Measurements from ENCODE around the gene ZKSCAN1. TPM values are rescaled to one million over a fixed set of nuclear protein-coding genes. Genes with fewer than 3 reads are reported as not detected.

ZKSCAN1 gene
- total RNA-seq, 2 experiments from 2014 or later, result 49.1 to 50.6 TPM

- H3K27ac Mint-ChIP-seq, result no peak overlapping the region
- H3K36me3 Mint-ChIP-seq, result peaks cover 42% of the 10 kb centered on the region
- no peaks in the 10 kb centered on the region for H3K4me1 Mint-ChIP-seq (ENCODE audit: low read depth)
- H3K9me3 Mint-ChIP-seq, result peaks cover 24% of the 10 kb centered on the region
- CTCF ChIA-PET, result interaction anchor here (0.9 kb wide), 1 partner anchor 12 kb away, joined by 3 read pairs; no protein-coding TSS in a partner anchor
- H3K4me3 Mint-ChIP-seq, result no peak overlapping the region
- intact Hi-C loops (cut with micrococcal nuclease), result no loop called here
- no peaks in the 10 kb centered on the region for H3K27me3 Mint-ChIP-seq
- no peak for DNase-seq
- POLR2A ChIA-PET, result no interaction called here
These were observed 51.6 kb downstream of the ZKSCAN1 start for GRCh38 chr7:100066953-100067352.

GRCh38 chr7:100069991-100070390 is 54.6 kb downstream of the ZKSCAN1 start:
- Mint-ChIP-seq H3K27me3 (no peaks in the 10 kb centered on the region), H3K9me3 (peaks cover 37% of the 10 kb centered on the region), H3K4me3 (no peak overlapping the region), H3K36me3 (peaks cover 60% of the 10 kb centered on the region), H3K27ac (peak overlapping the region; percentile 33), H3K4me1 (ENCODE audit: low read depth) (no peaks in the 10 kb centered on the region)
- no peak for DNase-seq
- ChIA-PET POLR2A (interaction anchor here (1.1 kb wide), 1 partner anchor 32 kb away, joined by 5 read pairs; the partner anchor contains the start of gene AP4M1), CTCF (no interaction called here)
- intact Hi-C loops (cut with micrococcal nuclease), result no loop called here

GRCh38 chr7:100071018-100071723 is 55.8 kb downstream of the ZKSCAN1 start:
- intact Hi-C loops (cut with micrococcal nuclease), result no loop called here
- DNase-seq, result no peak
- CTCF ChIA-PET, result interaction anchor here (0.9 to 1.1 kb wide), 2 partner anchors 61 to 77 kb away, joined by 3 read pairs; no protein-coding TSS in a partner anchor
- POLR2A ChIA-PET, result interaction anchor here (1.1 to 1.3 kb wide), 2 partner anchors 19 to 31 kb away, joined by 5 to 9 read pairs; partner anchors contain the start of gene AP4M1
- Mint-ChIP-seq H3K4me1 (ENCODE audit: low read depth) (no peaks in the 10 kb centered on the region), H3K4me3 (no peak overlapping the region), H3K27ac (no peak overlapping the region), H3K36me3 (peaks cover 65% of the 10 kb centered on the region), H3K27me3 (no peaks in the 10 kb centered on the region), H3K9me3 (peaks cover 37% of the 10 kb centered on the region)

GRCh38 chr7:100072462-100072861 is 57.1 kb downstream of the ZKSCAN1 start:
- peaks cover 75% of the 10 kb centered on the region for H3K36me3 Mint-ChIP-seq
- H3K27me3 Mint-ChIP-seq, result no peaks in the 10 kb centered on the region
- CTCF ChIA-PET, result no interaction called here

GRCh38 chr7:100074841-100075240 is 59.4 kb downstream of the ZKSCAN1 start:
- Mint-ChIP-seq H3K4me1 (ENCODE audit: low read depth) (peaks cover 10% of the 10 kb centered on the region), H3K36me3 (peaks cover 75% of the 10 kb centered on the region), H3K9me3 (peaks cover 33% of the 10 kb centered on the region), H3K27ac (no peak overlapping the region), H3K27me3 (no peaks in the 10 kb centered on the region), H3K4me3 (no peak overlapping the region)
- CTCF ChIA-PET, result interaction anchor here (0.6 to 1.0 kb wide), 2 partner anchors 20 to 83 kb away, joined by 3 to 5 read pairs; no protein-coding TSS in a partner anchor
- intact Hi-C loops (cut with micrococcal nuclease), result no loop called here
- POLR2A ChIA-PET, result no interaction called here
- DNase-seq, result no peak

More at GRCh38 chr7:100072462-100072861, 57.1 kb downstream of the ZKSCAN1 start:
- no peak overlapping the region for H3K4me3 Mint-ChIP-seq
- intact Hi-C loops (cut with micrococcal nuclease), result no loop called here
- DNase-seq, result no peak
- no peaks in the 10 kb centered on the region for H3K4me1 Mint-ChIP-seq (ENCODE audit: low read depth)
- H3K9me3 Mint-ChIP-seq, result peaks cover 37% of the 10 kb centered on the region
- POLR2A ChIA-PET, result interaction anchor here (0.7 to 1.3 kb wide), 2 partner anchors 9 to 18 kb away, joined by 3 to 9 read pairs; no protein-coding TSS in a partner anchor
- H3K27ac Mint-ChIP-seq, result no peak overlapping the region

- no peak overlapping the region for H3K4me3 Mint-ChIP-seq
- intact Hi-C loops (cut with micrococcal nuclease), result no loop called here
- DNase-seq, result no peak
- CTCF ChIA-PET, result interaction anchor here (0.6 to 1.0 kb wide), 2 partner anchors 84 to 621 kb away, joined by 4 to 5 read pairs; no protein-coding TSS in a partner anchor
- H3K27ac Mint-ChIP-seq, result no peak overlapping the region
- peaks cover 69% of the 10 kb centered on the region for H3K36me3 Mint-ChIP-seq
- H3K9me3 Mint-ChIP-seq, result peaks cover 29% of the 10 kb centered on the region
- H3K27me3 Mint-ChIP-seq, result no peaks in the 10 kb centered on the region
- H3K4me1 Mint-ChIP-seq (ENCODE audit: low read depth), result peaks cover 15% of the 10 kb centered on the region
- POLR2A ChIA-PET, result interaction anchor here (0.6 to 0.7 kb wide), 2 partner anchors 14 to 26 kb away, joined by 6 to 7 read pairs; partner anchors contain the start of genes AP4M1 and MCM7
These were observed 60.0 kb downstream of the ZKSCAN1 start for GRCh38 chr7:100075418-100075817.

GRCh38 chr7:100077205-100077604 is 61.8 kb downstream of the ZKSCAN1 start:
- intact Hi-C loops (cut with micrococcal nuclease), result no loop called here
- H3K4me3 Mint-ChIP-seq, result no peak overlapping the region
- H3K4me1 Mint-ChIP-seq (ENCODE audit: low read depth), result peaks cover 23% of the 10 kb centered on the region
- ChIA-PET POLR2A (no interaction called here), CTCF (no interaction called here)
- peaks cover 58% of the 10 kb centered on the region for H3K36me3 Mint-ChIP-seq
- no peak overlapping the region for H3K27ac Mint-ChIP-seq
- H3K27me3 Mint-ChIP-seq, result no peaks in the 10 kb centered on the region
- DNase-seq, result no peak
- H3K9me3 Mint-ChIP-seq, result peaks cover 11% of the 10 kb centered on the region

GRCh38 chr7:100079024-100079560 is 63.7 kb downstream of the ZKSCAN1 start:
- ChIA-PET POLR2A (no interaction called here), CTCF (interaction anchor here (0.7 to 1.1 kb wide), 3 partner anchors 12 to 166 kb away, joined by 3 read pairs; no protein-coding TSS in a partner anchor)
- Mint-ChIP-seq H3K4me1 (ENCODE audit: low read depth) (peaks cover 29% of the 10 kb centered on the region), H3K27ac (no peak overlapping the region), H3K9me3 (no peaks in the 10 kb centered on the region), H3K27me3 (no peaks in the 10 kb centered on the region), H3K36me3 (peaks cover 40% of the 10 kb centered on the region), H3K4me3 (no peak overlapping the region)
- intact Hi-C loops (cut with micrococcal nuclease), result no loop called here
- DNase-seq, result no peak

- H3K27ac Mint-ChIP-seq, result peak overlapping the region; percentile 73
- ChIA-PET CTCF (interaction anchor here (0.6 to 1.9 kb wide), 6 partner anchors 9 to 624 kb away, joined by 3 to 5 read pairs (median 3); partner anchors contain the start of gene TRIM4), POLR2A (interaction anchor here (0.8 kb wide), 1 partner anchor 9 kb away, joined by 3 read pairs; no protein-coding TSS in a partner anchor)
- no peaks in the 10 kb centered on the region for H3K27me3 Mint-ChIP-seq
- no peaks in the 10 kb centered on the region for H3K9me3 Mint-ChIP-seq
- intact Hi-C loops (cut with micrococcal nuclease), result loop anchor here (1.0 to 10.0 kb wide), 7 partner anchors 20 to 576 kb away; partner anchors contain the start of genes AP4M1, MCM7, TRIM4 and ZKSCAN1
- H3K4me3 Mint-ChIP-seq, result peak overlapping the region; percentile 83
- peak; percentile 17 for DNase-seq
- peaks cover 22% of the 10 kb centered on the region for H3K36me3 Mint-ChIP-seq
- peaks cover 29% of the 10 kb centered on the region for H3K4me1 Mint-ChIP-seq (ENCODE audit: low read depth)
These were observed 65.6 kb downstream of the ZKSCAN1 start for GRCh38 chr7:100080907-100081534.

GRCh38 chr7:100081535-100082102 is 66.2 kb downstream of the ZKSCAN1 start, which contains the start of gene ZNF3:
ZNF3 (minus strand) TSS chr7:100081723; CDS start chr7:100077357, 4,366 bp downstream.
- ChIA-PET CTCF (interaction anchor here (0.8 to 1.9 kb wide), 7 partner anchors 9 to 326 kb away, joined by 3 to 8 read pairs (median 5); partner anchors contain the start of genes AP4M1, MCM7, TRIM4 and ZKSCAN1), POLR2A (interaction anchor here (0.8 to 1.4 kb wide), 4 partner anchors 10 to 67 kb away, joined by 3 to 17 read pairs (median 4); partner anchors contain the start of genes AP4M1, MCM7 and ZSCAN21)
- intact Hi-C loops (cut with micrococcal nuclease), result loop anchor here (1.0 to 10.0 kb wide), 7 partner anchors 20 to 577 kb away; partner anchors contain the start of genes AP4M1, MCM7, TRIM4 and ZKSCAN1
- H3K4me3 Mint-ChIP-seq, result peak within 1 kb of the TSS; percentile 83
- peak; percentile 99 for DNase-seq
- H3K9me3 Mint-ChIP-seq, result no peaks in the 10 kb centered on the region
- H3K36me3 Mint-ChIP-seq, result peaks cover 16% of the 10 kb centered on the region
- no peaks in the 10 kb centered on the region for H3K27me3 Mint-ChIP-seq
- peaks cover 29% of the 10 kb centered on the region for H3K4me1 Mint-ChIP-seq (ENCODE audit: low read depth)
- H3K27ac Mint-ChIP-seq, result peak within 1 kb of the TSS; percentile 85

- intact Hi-C loops (cut with micrococcal nuclease), result loop anchor here (10.0 kb wide), 1 partner anchor 578 kb away; the partner anchor contains the start of genes ZKSCAN5 and ZNF394
- POLR2A ChIA-PET, result interaction anchor here (1.1 to 1.4 kb wide), 3 partner anchors 18 to 68 kb away, joined by 3 to 17 read pairs (median 4); partner anchors contain the start of genes AP4M1, MCM7 and ZSCAN21
- peak overlapping the region; percentile 85 for H3K27ac Mint-ChIP-seq
These were observed 67.6 kb downstream of the ZKSCAN1 start for GRCh38 chr7:100082978-100083377.

More at GRCh38 chr7:100082978-100083377, 67.6 kb downstream of the ZKSCAN1 start:
- peaks cover 11% of the 10 kb centered on the region for H3K36me3 Mint-ChIP-seq
- no peaks in the 10 kb centered on the region for H3K9me3 Mint-ChIP-seq
- peak overlapping the region; percentile 83 for H3K4me3 Mint-ChIP-seq
- peaks cover 36% of the 10 kb centered on the region for H3K4me1 Mint-ChIP-seq (ENCODE audit: low read depth)
- no peak for DNase-seq
- H3K27me3 Mint-ChIP-seq, result no peaks in the 10 kb centered on the region
- CTCF ChIA-PET, result interaction anchor here (0.9 to 1.5 kb wide), 10 partner anchors 12 to 452 kb away, joined by 3 to 8 read pairs (median 3); partner anchors contain the start of genes AP4M1, MCM7, ZKSCAN1 and ZSCAN21

Measured in activated CD4-positive, alpha-beta memory T cell treated with anti-CD3 and anti-CD28 coated beads for 36 hours (primary cell).